SJCRH30 (cell line): ENCODE data around the gene DIPK1C. TPM values are rescaled to one million over a fixed set of nuclear protein-coding genes. Genes with fewer than 3 reads are reported as not detected.
A peak's percentile ranks its signal among the peaks of the same experiment; 100 is the strongest.

Experiments used
- DNase-seq, 2 experiments: peaks; one replicate each; pipeline ENCODE4 v3.0.0-alpha.2; 2015 to 2020
- H3K27ac ChIP-seq: fragments of 250-450 bp; sonication (Bioruptor Pico); 2 replicates; pipeline ENCODE4 v1.5.1; 2020; ENCODE audit warnings: mild to moderate bottlenecking, moderate library complexity
- H3K27me3 ChIP-seq: fragments of 250-450 bp; sonication (Bioruptor Pico); 2 replicates; pipeline ENCODE4 v1.5.1; 2020; ENCODE audit warnings: mild to moderate bottlenecking, moderate library complexity
- H3K36me3 ChIP-seq: fragments of 250-450 bp; sonication (Bioruptor Pico); 2 replicates; pipeline ENCODE4 v1.5.1; 2020; ENCODE audit warnings: mild to moderate bottlenecking, moderate library complexity
- H3K4me1 ChIP-seq: fragments of 250-450 bp; sonication (Bioruptor Pico); 2 replicates; pipeline ENCODE4 v1.5.1; 2020; ENCODE audit warnings: mild to moderate bottlenecking, moderate library complexity
- H3K4me3 ChIP-seq: fragments of 250-450 bp; sonication (Bioruptor Pico); 2 replicates; pipeline ENCODE4 v1.5.1; 2020; ENCODE audit warnings: mild to moderate bottlenecking, moderate library complexity
- H3K9me3 ChIP-seq: fragments of 250-450 bp; sonication (Bioruptor Pico); replicated peaks from 2 replicates; pipeline ENCODE4 v1.5.1; 2020; ENCODE audit warnings: mild to moderate bottlenecking, moderate library complexity
- total RNA-seq: library from RNA; depleted of rRNA; stranded (reverse); fragments of >200 nt; shearing (Covaris generic); gene quantifications from 2 replicates; pipeline ENCODE4 v1.2.3, GENCODE V29; 2014

The DIPK1C gene
- total RNA-seq, 1 experiment from 2014 or later = not detected

DNA sequence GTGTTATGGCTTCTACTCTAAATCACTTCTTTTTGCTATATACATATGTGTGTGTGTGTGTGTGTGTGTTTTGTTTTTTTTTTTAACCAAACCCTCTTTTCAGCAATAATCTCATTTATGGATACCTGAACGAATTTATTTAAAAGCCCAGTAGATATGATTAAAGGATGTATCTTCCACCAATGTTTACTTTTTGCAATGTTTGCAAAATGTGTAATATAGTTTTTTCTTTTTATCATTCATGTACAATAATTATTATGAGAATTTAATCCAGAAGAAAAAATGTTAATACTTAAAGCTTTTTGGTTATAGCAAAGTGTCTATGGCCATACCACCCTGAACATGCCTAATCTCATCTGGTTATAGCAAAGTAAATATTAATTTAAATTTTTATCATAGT, 37.4 kb upstream of the DIPK1C start:
- Histone ChIP-seq H3K9me3 (no peaks in the 10 kb centered on the region), H3K36me3 (no peaks in the 10 kb centered on the region), H3K27me3 (no peaks in the 10 kb centered on the region), H3K4me3 (no peak overlapping the region), H3K4me1 (peaks cover 5% of the 10 kb centered on the region; the same call in 1 of the 2 replicates), H3K27ac (no peak overlapping the region)
- no peak for DNase-seq

DNA sequence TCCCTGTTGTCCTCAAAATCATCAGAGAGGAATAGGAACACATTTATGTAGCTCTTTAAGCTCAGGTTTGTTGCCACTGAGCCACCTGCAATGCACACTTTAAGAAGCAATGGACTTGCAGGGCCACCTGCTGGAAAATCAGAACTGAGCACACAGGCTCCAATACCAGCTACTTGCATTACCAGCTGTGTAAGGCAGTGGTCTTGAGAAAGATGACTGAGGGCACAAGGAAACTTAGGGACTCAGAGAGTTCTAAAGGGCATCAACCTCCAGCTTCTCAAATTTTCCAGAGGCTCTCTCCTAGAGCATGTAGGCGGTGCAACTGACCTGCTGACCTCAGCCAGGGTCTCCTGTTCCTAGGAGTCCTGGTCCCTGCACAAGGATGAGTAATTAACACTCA, 36.6 kb upstream of the DIPK1C start:
- H3K27ac ChIP-seq = no peak overlapping the region
- H3K27me3 ChIP-seq = no peaks in the 10 kb centered on the region
- H3K4me3 ChIP-seq = no peak overlapping the region
- no peaks in the 10 kb centered on the region for H3K36me3 ChIP-seq
- DNase-seq = peak in 1 of 2 experiments; percentile 15
- H3K9me3 ChIP-seq = no peaks in the 10 kb centered on the region
- peaks cover 10% of the 10 kb centered on the region; the same call in 1 of the 2 replicates for H3K4me1 ChIP-seq

DNA sequence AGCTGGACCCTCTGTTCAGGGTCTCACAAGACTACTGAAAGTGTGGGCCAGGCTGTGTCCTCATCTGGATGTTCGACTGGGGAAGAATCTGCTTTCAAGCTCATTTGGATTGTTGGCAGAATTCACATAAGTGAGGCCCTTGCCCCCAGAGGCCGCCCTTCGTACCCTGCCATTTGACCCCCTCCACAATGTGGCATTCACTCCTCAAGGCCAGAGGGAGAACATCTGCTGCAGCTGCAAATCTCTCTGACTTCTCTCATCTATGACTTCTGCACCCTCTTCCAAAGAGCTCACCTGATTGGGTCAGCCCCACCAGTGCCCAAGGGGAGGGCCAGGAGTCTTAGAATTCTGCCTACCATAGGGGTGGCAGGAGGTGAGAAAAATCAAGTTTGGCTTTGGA, 35.2 kb upstream of the DIPK1C start:
- H3K9me3 ChIP-seq = no peaks in the 10 kb centered on the region
- no peaks in the 10 kb centered on the region for H3K36me3 ChIP-seq
- no peaks in the 10 kb centered on the region for H3K27me3 ChIP-seq
- no peak for DNase-seq
- no peak overlapping the region for H3K27ac ChIP-seq
- no peak overlapping the region for H3K4me3 ChIP-seq
- peaks cover 9% of the 10 kb centered on the region; the same call in 1 of the 2 replicates for H3K4me1 ChIP-seq

DNA sequence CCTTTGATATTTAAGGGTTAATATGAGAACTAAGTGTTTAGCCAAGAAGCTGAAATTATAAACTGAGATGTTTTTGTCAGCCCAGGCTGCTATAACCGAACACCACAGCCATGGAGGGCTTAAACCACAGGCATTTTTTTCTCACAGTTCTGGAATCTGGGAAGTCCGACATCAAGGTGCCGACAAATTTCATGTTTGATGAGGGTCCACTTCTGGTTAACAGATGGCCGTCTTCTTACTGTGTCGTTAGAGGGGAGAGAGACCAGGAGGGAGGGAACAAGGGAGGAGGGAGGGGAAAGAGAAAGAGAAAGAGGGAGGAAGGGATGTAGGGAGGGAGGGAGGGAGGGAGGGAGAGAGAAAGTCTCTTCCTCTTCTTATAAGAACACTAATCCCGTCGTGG, 32.6 kb upstream of the DIPK1C start:
- Histone ChIP-seq H3K27ac (no peak overlapping the region), H3K27me3 (no peaks in the 10 kb centered on the region), H3K9me3 (no peaks in the 10 kb centered on the region), H3K36me3 (no peaks in the 10 kb centered on the region), H3K4me1 (peaks cover 5% of the 10 kb centered on the region; the same call in 1 of the 2 replicates), H3K4me3 (no peak overlapping the region; the same call in 1 of the 2 replicates)
- DNase-seq = peak; percentile 52 to 55

DNA sequence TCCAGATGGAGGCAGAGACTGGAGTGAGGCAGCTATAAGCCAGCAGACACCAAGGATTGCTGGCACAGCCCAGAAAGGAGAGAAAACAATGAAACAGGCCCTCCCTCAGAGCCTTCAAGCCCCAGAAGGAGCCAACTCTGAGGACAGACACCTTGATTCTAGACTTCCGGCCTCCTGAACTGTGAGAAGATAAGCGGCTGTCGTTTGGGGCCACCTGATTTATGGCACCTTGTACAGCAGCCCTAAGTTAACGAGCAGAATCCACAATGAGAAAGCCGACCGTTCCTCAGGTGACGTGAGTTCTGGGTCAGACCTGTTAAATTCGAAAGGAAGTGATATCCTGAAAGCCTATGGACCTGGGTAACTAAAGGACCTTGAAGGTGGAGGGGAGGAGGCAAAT, 31.8 kb upstream of the DIPK1C start:
- Histone ChIP-seq H3K36me3 (no peaks in the 10 kb centered on the region), H3K4me3 (no peak overlapping the region), H3K27ac (no peak overlapping the region), H3K27me3 (no peaks in the 10 kb centered on the region), H3K4me1 (peaks cover 5% of the 10 kb centered on the region; the same call in 1 of the 2 replicates), H3K9me3 (no peaks in the 10 kb centered on the region)
- DNase-seq = no peak

DNA sequence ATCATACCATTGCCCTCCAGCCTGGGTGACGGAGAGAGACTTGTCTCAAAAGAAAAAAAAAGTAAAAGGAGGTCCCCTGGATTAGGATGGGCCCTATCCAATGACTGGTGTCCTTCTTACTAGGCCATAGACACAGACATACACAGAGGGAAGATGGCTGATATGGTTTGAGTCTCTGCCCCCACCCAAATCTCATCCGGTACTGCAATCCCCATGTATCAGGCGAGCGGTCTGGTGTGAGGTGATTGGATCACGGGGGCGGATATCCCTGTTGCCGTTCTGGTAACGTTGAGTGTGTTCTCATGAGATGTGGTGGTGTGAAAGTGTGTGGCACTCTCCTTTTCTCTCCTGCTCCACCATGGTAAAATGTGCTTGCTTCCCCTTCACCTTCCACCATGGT, 31.2 kb upstream of the DIPK1C start:
- Histone ChIP-seq H3K9me3 (no peaks in the 10 kb centered on the region), H3K4me3 (no peak overlapping the region), H3K36me3 (no peaks in the 10 kb centered on the region), H3K27me3 (no peaks in the 10 kb centered on the region), H3K27ac (no peak overlapping the region), H3K4me1 (peaks cover 5% of the 10 kb centered on the region; the same call in 1 of the 2 replicates)
- DNase-seq = no peak

DNA sequence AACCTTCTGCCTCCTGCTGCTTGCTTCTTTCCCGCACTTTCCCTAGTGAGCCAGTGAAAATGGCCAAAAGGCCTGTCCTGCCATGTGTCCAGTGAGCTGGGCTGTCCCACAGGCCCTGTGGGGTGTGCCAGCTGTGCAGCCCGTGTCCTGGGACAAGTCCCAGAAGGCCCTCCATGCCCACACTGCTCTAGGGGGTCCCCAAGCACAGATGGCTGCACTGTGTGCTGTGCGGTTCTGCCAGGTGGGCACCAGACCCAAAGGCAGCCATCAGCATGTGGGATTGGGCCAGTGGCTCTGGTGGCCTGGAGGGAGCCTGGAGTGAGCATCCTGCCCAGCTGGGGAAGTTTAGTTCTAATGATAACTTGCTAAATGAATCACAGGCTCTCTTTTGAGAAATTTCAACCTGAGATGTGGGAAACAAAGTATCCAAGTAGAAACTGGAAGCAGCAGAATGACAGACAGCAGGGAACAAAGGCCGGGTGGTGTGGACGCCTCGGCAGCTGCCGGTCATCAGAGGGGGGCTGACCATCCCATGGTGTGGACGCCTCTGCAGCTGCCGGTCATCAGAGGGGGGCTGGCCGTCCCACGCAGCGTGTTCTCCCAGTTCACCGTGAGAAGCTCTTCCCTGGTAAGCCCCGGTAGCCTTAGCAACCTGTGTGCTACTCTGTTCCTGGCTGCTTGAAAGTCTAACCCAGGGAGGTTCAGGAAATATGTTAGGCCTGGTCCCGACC, 29.2 kb upstream of the DIPK1C start:
- Histone ChIP-seq H3K27ac (no peak overlapping the region), H3K9me3 (no peaks in the 10 kb centered on the region), H3K27me3 (no peaks in the 10 kb centered on the region), H3K4me3 (no peak overlapping the region), H3K4me1 (peaks cover 5% of the 10 kb centered on the region; the same call in 1 of the 2 replicates), H3K36me3 (no peaks in the 10 kb centered on the region)
- DNase-seq = no peak

DNA sequence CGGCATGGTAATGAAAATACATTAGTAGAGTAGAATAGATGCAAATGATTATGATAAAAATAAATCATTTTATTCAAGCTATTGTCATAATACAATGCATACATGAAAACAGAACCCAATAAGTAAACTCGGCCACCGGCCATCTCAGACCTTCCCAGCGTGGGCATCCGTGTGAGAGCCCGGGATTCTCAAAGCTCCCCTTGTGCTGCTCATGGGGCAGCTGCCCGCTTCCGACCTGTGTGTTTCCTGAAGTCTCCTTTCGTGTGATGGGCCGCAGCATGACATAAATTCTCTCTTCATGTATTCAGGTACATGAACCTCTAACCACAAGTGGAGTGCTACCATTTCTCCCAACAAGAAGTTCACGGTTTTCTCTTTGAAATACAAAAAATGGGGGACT, 25.6 kb upstream of the DIPK1C start:
- Histone ChIP-seq H3K36me3 (no peaks in the 10 kb centered on the region), H3K9me3 (no peaks in the 10 kb centered on the region), H3K4me3 (no peak overlapping the region), H3K27ac (no peak overlapping the region), H3K27me3 (no peaks in the 10 kb centered on the region), H3K4me1 (no peaks in the 10 kb centered on the region)
- no peak for DNase-seq

DNA sequence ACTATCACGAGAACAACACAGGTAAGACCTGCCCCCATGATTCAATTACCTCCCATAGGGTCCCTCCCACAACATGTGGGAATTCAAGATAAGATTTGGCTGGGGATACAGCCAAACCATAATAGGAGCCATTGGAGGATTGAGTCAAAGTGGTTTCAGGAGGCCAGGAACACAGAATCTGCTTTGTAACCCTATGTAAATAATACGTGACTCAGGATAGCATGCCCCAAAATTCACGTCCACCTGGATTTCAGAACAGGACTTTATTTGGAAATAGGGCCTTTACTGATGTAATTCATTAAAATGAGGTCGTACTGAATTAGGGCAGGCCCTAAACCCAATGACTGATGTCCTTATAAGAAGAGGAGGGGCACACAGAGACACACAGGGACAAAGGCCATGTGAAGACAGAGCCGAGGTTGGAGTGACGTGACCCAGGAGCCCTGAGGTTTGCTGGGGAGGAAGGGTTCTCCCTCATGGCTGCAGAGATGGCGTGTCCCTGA, 23.1 kb upstream of the DIPK1C start:
- H3K4me3 ChIP-seq = no peak overlapping the region
- H3K36me3 ChIP-seq = no peaks in the 10 kb centered on the region
- H3K9me3 ChIP-seq = no peaks in the 10 kb centered on the region
- no peak overlapping the region for H3K27ac ChIP-seq
- H3K27me3 ChIP-seq = no peaks in the 10 kb centered on the region
- H3K4me1 ChIP-seq = no peaks in the 10 kb centered on the region
- DNase-seq = no peak

DNA sequence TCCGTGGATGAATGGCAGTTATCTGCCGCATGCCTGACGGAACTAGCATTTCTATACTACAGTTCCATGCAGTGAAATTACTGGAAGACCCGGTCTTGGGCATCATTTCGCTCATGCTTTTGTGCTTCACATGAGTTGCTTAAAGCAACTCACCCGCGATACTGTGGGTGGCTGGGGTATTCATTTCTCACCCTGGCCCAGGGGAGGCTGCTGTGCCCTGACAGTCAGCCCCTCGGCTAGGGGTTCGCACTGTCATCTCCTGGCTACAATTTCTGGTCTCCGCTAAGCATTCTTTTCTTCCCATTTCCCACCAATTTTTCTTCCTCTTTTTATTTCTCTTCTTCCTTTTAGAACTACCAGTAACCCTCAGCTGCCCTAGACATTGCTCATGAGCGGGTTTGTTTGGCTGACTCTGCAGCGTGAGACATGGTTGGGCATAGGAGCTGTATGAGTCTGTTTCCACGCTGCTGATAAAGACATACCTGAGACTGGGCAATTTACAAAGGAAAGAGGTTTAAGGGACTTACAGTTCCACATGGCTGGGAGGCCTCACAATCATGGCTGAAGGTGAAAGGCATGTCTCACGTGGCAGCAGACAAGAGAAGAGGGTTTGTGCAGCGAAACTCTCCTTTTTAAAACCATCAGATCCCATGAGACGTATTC, 22.5 kb upstream of the DIPK1C start:
- H3K36me3 ChIP-seq = no peaks in the 10 kb centered on the region
- H3K27me3 ChIP-seq = no peaks in the 10 kb centered on the region
- no peaks in the 10 kb centered on the region for H3K4me1 ChIP-seq
- H3K9me3 ChIP-seq = no peaks in the 10 kb centered on the region
- H3K4me3 ChIP-seq = no peak overlapping the region
- no peak for DNase-seq
- H3K27ac ChIP-seq = no peak overlapping the region

DNA sequence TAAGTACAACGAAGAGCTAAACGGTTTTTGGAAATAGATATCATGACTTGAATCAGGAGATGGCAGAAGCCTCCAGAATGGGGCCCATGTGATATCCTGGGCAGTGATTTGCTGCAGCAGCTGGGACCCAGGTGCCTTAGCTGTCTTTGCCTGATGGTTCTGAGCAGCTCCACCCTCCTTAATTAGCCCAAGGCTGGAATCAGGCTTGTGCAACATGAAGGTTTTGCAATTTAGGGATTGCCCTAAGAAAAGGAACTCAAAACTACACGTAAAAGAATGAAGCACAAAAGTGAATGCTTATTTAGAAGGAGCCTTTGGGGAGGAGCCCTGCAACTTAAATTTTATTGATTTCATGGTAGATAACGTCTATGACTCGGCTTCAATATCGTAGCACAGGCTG, 21.8 kb upstream of the DIPK1C start:
- Histone ChIP-seq H3K4me1 (no peaks in the 10 kb centered on the region), H3K9me3 (no peaks in the 10 kb centered on the region), H3K27ac (no peak overlapping the region)

DNA sequence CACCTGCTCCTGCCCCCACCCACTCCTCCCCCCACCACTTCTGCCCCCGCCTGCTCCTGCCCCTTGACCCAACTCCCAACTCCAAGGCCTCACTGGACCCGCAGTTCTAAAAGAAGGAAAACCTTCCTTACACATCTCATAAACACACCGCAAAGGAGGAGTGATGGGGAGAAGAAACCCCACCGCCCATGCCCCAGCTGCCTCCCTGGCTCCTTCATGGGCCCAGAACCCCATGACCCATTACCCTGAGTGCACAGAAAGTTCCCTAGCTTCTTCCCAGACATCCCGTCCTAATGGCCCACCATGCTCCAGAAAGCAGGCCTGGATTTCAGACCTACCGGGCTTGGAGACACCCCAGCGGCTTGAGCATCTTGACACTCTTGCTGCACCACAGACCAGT, 21.2 kb upstream of the DIPK1C start:
- H3K36me3 ChIP-seq = no peaks in the 10 kb centered on the region
- no peaks in the 10 kb centered on the region for H3K9me3 ChIP-seq
- H3K27ac ChIP-seq = no peak overlapping the region
- H3K27me3 ChIP-seq = no peaks in the 10 kb centered on the region
- H3K4me1 ChIP-seq = no peaks in the 10 kb centered on the region
- DNase-seq = no peak
- no peak overlapping the region for H3K4me3 ChIP-seq

More for the DNA sequence above, 21.8 kb upstream of the DIPK1C start:
- no peaks in the 10 kb centered on the region for H3K36me3 ChIP-seq
- H3K4me3 ChIP-seq = no peak overlapping the region
- DNase-seq = no peak
- no peaks in the 10 kb centered on the region for H3K27me3 ChIP-seq

DNA sequence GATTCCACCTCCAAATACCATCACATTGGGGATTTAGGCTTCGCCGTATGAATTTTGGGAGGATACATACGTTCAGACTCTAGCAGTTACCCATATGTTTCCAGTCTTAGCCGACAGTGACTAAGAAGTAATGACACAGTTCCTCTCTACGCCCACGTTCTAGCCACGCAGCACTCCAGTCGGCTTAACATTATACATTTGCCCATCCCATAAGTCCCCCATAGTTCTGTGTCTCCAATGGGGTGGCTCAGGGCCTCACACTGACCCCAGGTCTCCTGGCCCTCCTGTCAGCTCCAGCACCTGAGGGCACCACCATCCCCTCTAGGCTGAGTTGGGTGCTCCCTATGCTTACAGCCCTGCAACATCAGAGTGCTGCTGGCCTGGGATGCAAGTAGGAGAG, 20.7 kb upstream of the DIPK1C start:
- no peaks in the 10 kb centered on the region for H3K9me3 ChIP-seq
- H3K36me3 ChIP-seq = no peaks in the 10 kb centered on the region
- no peaks in the 10 kb centered on the region for H3K27me3 ChIP-seq
- H3K4me1 ChIP-seq = no peaks in the 10 kb centered on the region
- H3K4me3 ChIP-seq = no peak overlapping the region
- no peak for DNase-seq
- no peak overlapping the region for H3K27ac ChIP-seq

DNA sequence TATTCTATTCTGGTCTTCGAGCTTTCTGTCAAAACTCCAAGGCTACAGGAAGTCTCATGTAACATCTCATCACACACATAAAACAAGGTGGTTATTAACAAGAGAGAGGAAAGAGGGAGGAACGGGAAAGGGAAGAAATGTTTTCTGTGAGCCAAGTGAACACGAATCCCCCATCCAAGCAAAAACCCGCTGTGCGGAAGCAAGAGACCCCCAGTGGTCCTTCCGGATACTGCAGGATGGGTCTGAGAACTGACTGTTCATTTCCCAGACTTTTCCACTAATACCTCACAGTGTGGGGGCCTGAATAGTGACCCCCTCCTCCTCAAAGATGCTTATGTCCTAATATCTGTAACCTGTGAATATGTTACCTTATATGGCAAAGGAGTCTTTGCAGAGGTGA, 19.0 kb upstream of the DIPK1C start:
- DNase-seq = peak in 1 of 2 experiments; percentile 19
- Histone ChIP-seq H3K9me3 (no peaks in the 10 kb centered on the region), H3K27ac (no peak overlapping the region), H3K4me3 (no peak overlapping the region), H3K36me3 (no peaks in the 10 kb centered on the region), H3K4me1 (no peaks in the 10 kb centered on the region), H3K27me3 (no peaks in the 10 kb centered on the region)

DNA sequence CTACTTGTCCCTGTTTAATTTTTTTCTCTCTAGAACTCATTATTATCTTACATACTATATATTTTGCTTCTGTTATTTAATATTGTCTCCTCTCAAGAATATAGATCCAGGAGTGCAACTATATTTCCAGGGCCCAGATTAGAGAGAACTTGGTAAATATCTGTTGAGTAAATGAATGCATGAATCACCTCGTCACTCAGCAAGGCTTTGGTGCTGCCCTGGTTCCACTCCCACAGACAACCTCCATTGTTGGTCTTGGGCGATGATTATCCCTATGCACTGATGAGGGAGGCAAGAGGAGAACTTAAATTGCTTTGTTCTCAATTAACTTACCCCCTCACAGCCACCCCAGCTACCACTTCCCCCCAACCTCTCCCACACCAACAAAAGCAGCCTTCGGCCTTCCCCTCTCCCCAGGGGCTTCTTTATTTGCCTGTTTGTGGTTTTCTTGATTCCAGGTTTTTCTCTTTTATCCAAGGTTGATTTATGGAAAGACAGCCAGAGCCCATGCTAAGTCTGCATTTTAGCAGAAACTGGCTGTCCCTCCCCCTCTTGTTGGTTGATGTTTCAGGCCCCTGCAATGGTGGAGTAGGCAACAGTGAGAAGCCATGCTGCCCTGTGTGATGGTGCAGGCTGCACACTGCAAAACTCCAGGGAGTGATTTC, 17.0 kb upstream of the DIPK1C start:
- DNase-seq = no peak
- Histone ChIP-seq H3K36me3 (no peaks in the 10 kb centered on the region), H3K4me1 (no peaks in the 10 kb centered on the region), H3K27ac (no peak overlapping the region), H3K9me3 (no peaks in the 10 kb centered on the region), H3K4me3 (no peak overlapping the region), H3K27me3 (no peaks in the 10 kb centered on the region)
